Frontal cortex (tissue), 4 donors: ENCODE results near the gene KLF13. TPM values are rescaled to one million over a fixed set of nuclear protein-coding genes. Genes with fewer than 3 reads are reported as not detected.

Source experiments
- DNase-seq, 2 donors: peaks; one replicate each; pipeline ENCODE4 v3.0.0; 2012; ENCODE audit warnings: low spot score in 2 of 2
- FAIRE-seq: peaks from 2 replicates; lab custom pipeline; 2012; peaks lifted over from hg19 to GRCh38; lab: Jason Lieb, UNC
- total RNA-seq: library from RNA; depleted of rRNA; stranded (reverse); fragments of >200 nt; gene quantifications from one replicate; pipeline ENCODE4 v1.2.3, GENCODE V29; 2014
- donor health status: control.
- donor health status: control.
- donor health status: control.

Gene KLF13
- total RNA-seq, 1 donor from 2014 or later = 45.2 TPM

GRCh38 chr15:31341496-31342195 lies 15.0 kb downstream of the KLF13 start:
- no peak for FAIRE-seq
- DNase-seq = no peak

GRCh38 chr15:31342381-31342780 lies 15.7 kb downstream of the KLF13 start:
- FAIRE-seq (no peak), DNase-seq (no peak)

- FAIRE-seq (no peak), DNase-seq (no peak)
Measured at GRCh38 chr15:31342781-31343626, 16.4 kb downstream of the KLF13 start.

GRCh38 chr15:31343831-31344230 lies 17.2 kb downstream of the KLF13 start:
- FAIRE-seq (no peak), DNase-seq (no peak)

- no peak for FAIRE-seq
- no peak for DNase-seq
Measured at GRCh38 chr15:31344266-31344665, 17.6 kb downstream of the KLF13 start.

GRCh38 chr15:31344823-31345605 lies 18.4 kb downstream of the KLF13 start:
- FAIRE-seq (no peak), DNase-seq (no peak)

GRCh38 chr15:31345606-31346366 lies 19.2 kb downstream of the KLF13 start:
- FAIRE-seq (no peak), DNase-seq (no peak)

- DNase-seq (no peak), FAIRE-seq (no peak)
Measured at GRCh38 chr15:31346367-31347066, 19.9 kb downstream of the KLF13 start.

- no peak for DNase-seq
- FAIRE-seq = no peak
Measured at GRCh38 chr15:31347067-31347975, 20.7 kb downstream of the KLF13 start.

- DNase-seq (no peak), FAIRE-seq (no peak)
Measured at GRCh38 chr15:31347981-31348803, 21.6 kb downstream of the KLF13 start.

- DNase-seq (no peak), FAIRE-seq (no peak)
Measured at GRCh38 chr15:31349233-31350141, 22.9 kb downstream of the KLF13 start.

- FAIRE-seq (no peak), DNase-seq (no peak)
Measured at GRCh38 chr15:31350771-31351170, 24.1 kb downstream of the KLF13 start.

GRCh38 chr15:31352339-31352751 lies 25.7 kb downstream of the KLF13 start:
- DNase-seq (no peak), FAIRE-seq (no peak)

GRCh38 chr15:31352911-31353811 lies 26.5 kb downstream of the KLF13 start:
- DNase-seq = peak; percentile 66 to 87
- no peak for FAIRE-seq

- FAIRE-seq (no peak), DNase-seq (peak in 1 of 2 donors; percentile 58)
Measured at GRCh38 chr15:31353931-31354330, 27.3 kb downstream of the KLF13 start.
